ENCODE measurements around the gene LPP.

The LPP gene

DNA sequence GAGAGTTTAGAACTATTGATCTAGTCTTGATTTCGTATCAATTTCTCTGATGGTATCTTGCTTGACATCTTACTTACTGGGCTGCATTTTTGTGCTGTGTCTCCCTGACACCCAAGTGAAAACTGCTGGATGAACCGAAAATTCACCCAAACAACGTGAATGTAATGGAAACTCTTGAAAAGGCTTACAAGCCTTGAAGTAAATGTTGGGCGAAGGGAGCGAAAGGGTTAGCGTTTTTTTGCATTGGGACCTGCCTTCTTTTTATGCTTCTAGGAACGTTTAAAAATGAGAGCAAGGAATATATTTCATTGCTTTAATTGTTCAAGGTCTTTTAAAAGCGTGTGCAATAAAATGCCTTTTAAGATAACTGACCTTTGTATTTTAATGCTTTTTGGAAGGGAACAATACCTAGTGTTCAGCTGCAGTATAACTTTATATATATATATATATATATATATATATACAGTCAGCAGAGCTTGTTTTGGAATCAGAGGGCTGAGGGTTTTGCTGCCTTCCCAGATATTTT, 94.1 kb downstream of the LPP start:
- TF ChIP-seq, protein P1, sequence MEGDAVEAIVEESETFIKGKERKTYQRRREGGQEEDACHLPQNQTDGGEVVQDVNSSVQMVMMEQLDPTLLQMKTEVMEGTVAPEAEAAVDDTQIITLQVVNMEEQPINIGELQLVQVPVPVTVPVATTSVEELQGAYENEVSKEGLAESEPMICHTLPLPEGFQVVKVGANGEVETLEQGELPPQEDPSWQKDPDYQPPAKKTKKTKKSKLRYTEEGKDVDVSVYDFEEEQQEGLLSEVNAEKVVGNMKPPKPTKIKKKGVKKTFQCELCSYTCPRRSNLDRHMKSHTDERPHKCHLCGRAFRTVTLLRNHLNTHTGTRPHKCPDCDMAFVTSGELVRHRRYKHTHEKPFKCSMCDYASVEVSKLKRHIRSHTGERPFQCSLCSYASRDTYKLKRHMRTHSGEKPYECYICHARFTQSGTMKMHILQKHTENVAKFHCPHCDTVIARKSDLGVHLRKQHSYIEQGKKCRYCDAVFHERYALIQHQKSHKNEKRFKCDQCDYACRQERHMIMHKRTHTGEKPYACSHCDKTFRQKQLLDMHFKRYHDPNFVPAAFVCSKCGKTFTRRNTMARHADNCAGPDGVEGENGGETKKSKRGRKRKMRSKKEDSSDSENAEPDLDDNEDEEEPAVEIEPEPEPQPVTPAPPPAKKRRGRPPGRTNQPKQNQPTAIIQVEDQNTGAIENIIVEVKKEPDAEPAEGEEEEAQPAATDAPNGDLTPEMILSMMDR (IDR thresholded peaks at IDR 0.05; ENCODE audit: control insufficient read depth, insufficient read depth, low read depth, low read length, missing control alignments) = no peak
- H3K4me3 ChIP-seq (ENCODE audit: control insufficient read depth, low read depth, low read length) = no peak overlapping the region
- no peak for DNase-seq (ENCODE audit: low read depth)

DNA sequence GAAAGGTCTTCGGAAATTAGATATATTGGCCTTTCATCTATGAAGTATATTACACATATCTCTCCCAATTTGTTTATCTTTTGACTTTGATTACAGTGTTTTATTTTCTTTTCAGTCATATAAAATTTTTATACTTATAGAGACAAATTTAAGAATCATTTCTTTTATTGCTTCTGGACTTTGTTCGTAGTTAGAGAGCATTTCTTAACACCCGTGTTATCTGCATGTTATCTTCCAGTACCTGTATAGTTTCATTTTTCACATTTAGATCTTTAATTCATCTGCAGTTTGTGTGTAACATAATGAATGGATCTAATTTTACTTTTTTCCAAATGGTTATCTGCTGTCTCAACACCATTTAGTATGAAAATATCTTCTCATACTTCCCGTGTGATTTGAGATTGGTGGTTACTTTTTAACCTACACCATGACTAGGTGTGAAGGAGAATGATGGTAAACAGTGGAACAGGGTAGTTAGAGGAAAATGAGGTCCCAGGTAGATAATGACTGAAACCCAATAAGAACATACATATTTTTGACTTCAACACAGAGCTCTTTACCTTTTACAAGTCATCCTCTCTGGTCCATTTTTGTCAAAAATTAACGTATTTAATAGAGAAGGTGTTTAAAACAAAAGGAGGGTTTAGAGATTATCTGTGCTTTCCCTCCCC, 99.3 kb downstream of the LPP start:
- H3K4me3 ChIP-seq (ENCODE audit: control insufficient read depth, low read depth, low read length) = no peak overlapping the region
- DNase-seq (ENCODE audit: low read depth) = no peak
- TF ChIP-seq, protein P1 (IDR thresholded peaks at IDR 0.05; ENCODE audit: control insufficient read depth, insufficient read depth, low read depth, low read length, missing control alignments) = no peak

DNA sequence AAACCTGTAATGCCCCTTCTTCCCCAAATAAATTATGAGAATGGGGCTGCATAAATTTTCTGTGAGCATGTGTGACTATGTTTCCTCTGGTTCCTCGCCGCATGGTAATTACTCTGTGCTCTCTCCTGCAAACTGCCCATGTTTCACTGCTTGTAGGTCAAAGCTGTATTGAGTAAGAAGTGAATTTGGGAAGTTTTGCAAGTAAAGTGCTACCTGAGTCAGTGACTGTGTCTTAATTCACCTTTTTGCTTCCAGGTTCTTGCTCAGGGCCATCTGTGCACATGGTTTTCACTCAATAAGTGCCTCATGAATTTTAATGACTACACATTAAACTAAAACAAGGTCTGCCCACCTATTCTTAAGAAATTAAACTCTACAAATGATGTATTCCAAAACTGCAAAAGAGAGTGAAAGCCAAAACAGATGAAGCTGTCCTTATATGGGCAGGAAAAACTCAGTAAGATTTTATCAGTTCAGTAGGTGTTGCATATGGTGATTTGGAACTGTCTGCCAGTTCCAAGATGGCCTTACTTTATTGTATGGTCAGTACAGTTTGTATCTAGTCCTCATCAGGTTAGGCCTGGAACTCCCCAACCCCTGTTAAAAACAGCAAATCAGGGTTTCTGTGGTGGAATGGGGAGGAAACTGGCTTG, 100.0 kb downstream of the LPP start:
- H3K4me3 ChIP-seq (ENCODE audit: control insufficient read depth, low read depth, low read length) = no peak overlapping the region
- TF ChIP-seq, protein P1 (IDR thresholded peaks at IDR 0.05; ENCODE audit: control insufficient read depth, insufficient read depth, low read depth, low read length, missing control alignments) = no peak
- DNase-seq (ENCODE audit: low read depth) = no peak

DNA sequence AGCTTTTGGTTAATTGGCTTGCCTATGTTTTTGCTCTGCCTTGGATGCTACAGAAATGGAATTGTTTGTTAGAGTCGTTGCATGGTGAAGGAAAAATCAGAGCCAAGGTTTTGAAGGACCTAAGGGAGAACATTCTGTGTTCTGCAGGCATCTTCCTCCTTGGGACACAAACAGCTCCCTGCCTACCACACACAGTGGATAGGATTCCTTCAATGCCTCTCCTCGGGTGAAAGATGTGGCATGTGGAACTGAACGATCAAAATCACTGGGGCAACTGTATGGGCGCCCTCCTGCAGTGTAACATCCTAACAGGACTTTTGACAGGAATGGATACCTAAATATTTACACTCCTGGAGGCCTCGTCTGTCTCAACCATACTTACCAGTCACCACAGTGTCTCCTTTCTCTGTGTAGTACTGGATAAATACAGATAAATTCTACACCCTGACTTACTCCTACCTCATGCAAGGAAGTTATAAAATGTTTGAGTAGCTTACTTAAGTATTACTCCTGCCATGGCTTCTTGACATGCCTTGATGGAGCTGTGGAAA, 100.6 kb downstream of the LPP start:
- H3K4me3 ChIP-seq (ENCODE audit: control insufficient read depth, low read depth, low read length) = no peak overlapping the region
- DNase-seq (ENCODE audit: low read depth) = no peak
- TF ChIP-seq, protein P1 (IDR thresholded peaks at IDR 0.05; ENCODE audit: control insufficient read depth, insufficient read depth, low read depth, low read length, missing control alignments) = no peak

DNA sequence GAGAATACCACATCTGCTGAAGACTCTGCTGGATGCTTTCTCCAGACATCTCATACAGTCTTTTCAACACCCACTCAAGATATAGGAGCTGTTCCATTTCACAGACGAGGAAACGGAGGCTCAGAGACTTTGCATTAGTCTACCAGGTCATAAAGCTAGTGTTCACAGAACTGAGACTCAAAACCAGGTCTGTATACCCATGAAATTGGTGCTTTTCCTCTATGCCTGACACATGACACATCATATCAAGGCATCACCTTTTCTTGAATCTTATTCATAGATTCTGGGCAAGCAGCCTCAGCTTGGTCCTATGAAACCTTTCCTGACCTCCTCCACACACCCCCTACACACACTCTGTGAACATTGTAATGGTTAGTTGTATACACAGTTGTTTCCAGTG, 101.2 kb downstream of the LPP start:
- TF ChIP-seq, protein P1 (IDR thresholded peaks at IDR 0.05; ENCODE audit: control insufficient read depth, insufficient read depth, low read depth, low read length, missing control alignments) = no peak
- DNase-seq (ENCODE audit: low read depth) = no peak
- no peak overlapping the region for H3K4me3 ChIP-seq (ENCODE audit: control insufficient read depth, low read depth, low read length)

DNA sequence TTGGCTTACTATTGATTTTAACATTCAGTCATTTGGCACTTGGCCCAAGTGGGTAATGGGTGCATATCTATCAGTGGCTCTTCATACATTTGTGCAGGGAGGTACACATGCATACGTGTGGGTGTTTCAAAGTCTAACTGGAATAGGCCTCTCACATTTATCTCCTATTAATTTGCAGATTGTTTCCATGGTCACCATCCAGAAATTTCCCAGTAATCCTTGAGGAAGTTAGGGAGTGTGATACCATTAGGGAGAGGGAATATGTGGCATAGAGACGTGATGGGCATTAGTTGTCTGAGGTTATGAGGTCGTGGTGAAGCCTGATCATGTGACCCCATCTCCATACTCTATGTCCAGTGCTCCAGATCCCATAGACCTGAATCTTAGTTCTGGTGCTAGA, 102.8 kb downstream of the LPP start:
- H3K4me3 ChIP-seq (ENCODE audit: control insufficient read depth, low read depth, low read length) = no peak overlapping the region
- TF ChIP-seq, protein P1 (IDR thresholded peaks at IDR 0.05; ENCODE audit: control insufficient read depth, insufficient read depth, low read depth, low read length, missing control alignments) = no peak
- DNase-seq (ENCODE audit: low read depth) = no peak

All from AG09309 (cell line).